ENCODE measurements around the gene GSAP. TPM values are rescaled to one million over a fixed set of nuclear protein-coding genes. Genes with fewer than 3 reads are reported as not detected.
A peak's percentile ranks its signal among the peaks of the same experiment; 100 is the strongest.
"Not testable (repeated sequence)": the region's sequence is repeated elsewhere in the genome, so short reads cannot be mapped to it uniquely, and the experiment has no call there.

Gene GSAP
- total RNA-seq, 1 donor = 3.5 TPM

DNA sequence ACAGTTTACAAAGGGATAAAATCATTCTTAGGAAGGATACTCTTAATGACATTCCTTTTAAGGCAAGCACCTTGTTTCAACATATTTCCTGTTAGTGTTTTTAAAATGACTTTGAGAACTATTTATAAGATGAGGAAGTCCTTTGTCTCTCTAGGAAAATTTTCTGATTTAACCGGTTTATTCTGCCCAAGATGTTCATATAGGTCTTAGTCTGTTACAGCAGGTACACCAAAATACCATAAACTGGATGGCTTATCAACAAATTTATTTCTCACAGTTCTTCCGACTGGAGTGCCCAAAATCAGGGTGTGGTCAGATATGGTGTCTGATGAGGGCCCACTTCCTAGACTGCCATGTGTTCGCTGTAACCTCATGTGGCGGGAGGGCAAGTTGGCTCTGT is 77.9 kb downstream of the GSAP start:
- no peak overlapping the region for H3K4me3 ChIP-seq (ENCODE audit: low read depth, low read length)
- DNase-seq (ENCODE audit: low read depth) = no peak
- TF ChIP-seq, protein P1, sequence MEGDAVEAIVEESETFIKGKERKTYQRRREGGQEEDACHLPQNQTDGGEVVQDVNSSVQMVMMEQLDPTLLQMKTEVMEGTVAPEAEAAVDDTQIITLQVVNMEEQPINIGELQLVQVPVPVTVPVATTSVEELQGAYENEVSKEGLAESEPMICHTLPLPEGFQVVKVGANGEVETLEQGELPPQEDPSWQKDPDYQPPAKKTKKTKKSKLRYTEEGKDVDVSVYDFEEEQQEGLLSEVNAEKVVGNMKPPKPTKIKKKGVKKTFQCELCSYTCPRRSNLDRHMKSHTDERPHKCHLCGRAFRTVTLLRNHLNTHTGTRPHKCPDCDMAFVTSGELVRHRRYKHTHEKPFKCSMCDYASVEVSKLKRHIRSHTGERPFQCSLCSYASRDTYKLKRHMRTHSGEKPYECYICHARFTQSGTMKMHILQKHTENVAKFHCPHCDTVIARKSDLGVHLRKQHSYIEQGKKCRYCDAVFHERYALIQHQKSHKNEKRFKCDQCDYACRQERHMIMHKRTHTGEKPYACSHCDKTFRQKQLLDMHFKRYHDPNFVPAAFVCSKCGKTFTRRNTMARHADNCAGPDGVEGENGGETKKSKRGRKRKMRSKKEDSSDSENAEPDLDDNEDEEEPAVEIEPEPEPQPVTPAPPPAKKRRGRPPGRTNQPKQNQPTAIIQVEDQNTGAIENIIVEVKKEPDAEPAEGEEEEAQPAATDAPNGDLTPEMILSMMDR (IDR thresholded peaks at IDR 0.05; ENCODE audit: insufficient read depth, low read length) = no peak

DNA sequence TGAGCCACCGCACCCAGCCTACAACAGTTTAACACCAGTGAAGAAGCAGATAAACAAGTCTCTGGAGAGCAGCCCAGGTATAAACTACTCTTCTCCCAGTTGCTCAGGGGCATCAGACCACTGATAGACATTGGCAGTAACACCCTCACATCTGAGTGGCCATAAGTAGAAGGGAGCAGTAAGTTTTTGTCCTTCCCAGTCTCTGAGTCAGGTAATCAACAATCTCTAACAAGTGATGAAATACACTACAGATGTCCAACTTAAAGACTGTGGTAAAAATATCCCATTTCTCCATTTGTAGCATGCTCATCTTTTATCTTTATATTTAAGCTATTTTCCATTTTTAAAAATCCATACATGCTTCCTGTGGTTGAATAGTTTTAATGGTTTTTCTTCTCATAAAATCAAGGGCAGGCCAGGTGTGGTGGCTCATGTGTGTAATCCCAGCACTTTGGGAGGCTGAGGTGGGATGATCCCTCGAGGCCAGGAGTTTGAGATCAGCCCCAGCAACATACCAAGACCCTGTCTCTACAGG is 78.6 kb downstream of the GSAP start:
- TF ChIP-seq, protein P1 (IDR thresholded peaks at IDR 0.05; ENCODE audit: insufficient read depth, low read length) = no peak
- DNase-seq (ENCODE audit: low read depth) = no peak
- no peak overlapping the region for H3K4me3 ChIP-seq (ENCODE audit: low read depth, low read length)

DNA sequence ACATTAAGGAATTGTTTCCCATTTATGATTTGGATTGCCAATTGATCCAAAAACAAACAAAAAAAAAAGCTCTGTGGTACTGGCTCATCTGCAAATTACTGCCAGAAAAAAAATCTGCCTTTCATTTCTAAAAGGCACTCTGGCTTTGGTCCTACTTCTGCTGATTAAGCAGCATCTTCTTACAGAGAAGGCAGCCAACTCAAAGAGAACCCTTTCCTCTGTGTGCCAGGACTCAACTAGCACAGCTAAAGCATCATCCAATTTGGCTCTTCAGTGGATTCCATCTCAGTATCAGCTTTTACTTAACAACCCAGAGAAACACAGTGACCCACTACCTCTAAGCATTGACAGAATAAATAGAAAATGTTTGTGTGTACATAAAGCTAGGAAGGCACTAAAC is 80.6 kb downstream of the GSAP start:
- TF ChIP-seq, protein P1 (IDR thresholded peaks at IDR 0.05; ENCODE audit: insufficient read depth, low read length) = no peak
- DNase-seq (ENCODE audit: low read depth) = peak; percentile 85
- no peak overlapping the region for H3K4me3 ChIP-seq (ENCODE audit: low read depth, low read length)

DNA sequence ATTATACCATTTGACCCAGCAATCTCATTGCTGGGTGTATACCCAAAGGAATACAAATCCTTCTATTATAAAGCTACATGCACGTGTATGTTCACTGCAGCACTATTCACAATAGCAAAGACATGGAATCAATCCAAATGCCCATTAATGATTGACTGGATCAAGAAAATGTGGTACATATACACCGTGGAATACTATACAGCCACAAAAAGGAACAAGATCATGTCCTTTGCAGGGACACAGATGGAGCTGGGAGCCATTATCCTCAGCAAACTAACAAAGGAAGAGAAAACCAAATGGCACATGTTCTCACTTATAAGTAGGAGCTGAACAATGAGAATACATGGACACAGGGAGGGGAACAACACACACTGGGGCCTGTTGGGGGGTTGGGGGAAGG is 82.1 kb downstream of the GSAP start:
- not testable (repeated sequence) for DNase-seq (ENCODE audit: low read depth); H3K4me3 ChIP-seq (ENCODE audit: low read depth, low read length)

DNA sequence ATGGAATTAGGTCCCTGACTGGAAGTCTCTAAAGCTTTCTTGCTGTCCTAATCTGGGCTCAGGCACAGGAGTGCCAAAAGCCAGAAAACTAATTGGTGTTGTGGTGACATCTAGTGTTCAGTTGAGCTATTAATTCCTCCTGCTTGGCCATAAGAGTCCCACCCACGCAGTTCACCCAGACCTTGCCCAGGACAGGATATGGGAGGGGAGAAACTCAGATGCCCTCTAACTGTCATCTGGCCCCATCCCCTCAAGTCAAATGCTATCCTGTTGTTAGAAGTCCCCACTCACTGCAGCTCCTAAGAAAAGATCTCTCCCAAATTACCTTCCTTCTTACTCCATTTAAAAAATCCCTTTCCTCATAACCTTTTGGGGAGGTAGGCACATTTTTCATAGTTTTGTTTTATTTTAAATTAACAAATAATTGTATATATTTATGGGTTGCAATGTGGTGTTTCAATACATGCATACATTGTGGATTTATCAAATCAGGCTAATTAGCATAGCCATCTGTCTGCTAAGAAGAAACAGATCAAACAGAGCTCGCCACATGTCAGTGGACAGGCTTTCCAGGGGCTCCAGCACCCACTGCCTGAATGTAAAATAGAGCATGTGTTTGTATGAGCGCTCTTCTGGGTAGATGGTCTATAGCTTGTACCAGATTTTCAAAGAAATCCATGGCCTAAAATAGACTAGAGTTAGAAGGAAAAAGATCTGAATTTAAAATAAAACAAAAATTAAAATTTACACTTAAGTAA is 84.0 kb downstream of the GSAP start:
- no peak overlapping the region for H3K4me3 ChIP-seq (ENCODE audit: low read depth, low read length)
- TF ChIP-seq, protein P1 (IDR thresholded peaks at IDR 0.05; ENCODE audit: insufficient read depth, low read length) = peak; percentile 68
- peak; percentile 93 for DNase-seq (ENCODE audit: low read depth)

DNA sequence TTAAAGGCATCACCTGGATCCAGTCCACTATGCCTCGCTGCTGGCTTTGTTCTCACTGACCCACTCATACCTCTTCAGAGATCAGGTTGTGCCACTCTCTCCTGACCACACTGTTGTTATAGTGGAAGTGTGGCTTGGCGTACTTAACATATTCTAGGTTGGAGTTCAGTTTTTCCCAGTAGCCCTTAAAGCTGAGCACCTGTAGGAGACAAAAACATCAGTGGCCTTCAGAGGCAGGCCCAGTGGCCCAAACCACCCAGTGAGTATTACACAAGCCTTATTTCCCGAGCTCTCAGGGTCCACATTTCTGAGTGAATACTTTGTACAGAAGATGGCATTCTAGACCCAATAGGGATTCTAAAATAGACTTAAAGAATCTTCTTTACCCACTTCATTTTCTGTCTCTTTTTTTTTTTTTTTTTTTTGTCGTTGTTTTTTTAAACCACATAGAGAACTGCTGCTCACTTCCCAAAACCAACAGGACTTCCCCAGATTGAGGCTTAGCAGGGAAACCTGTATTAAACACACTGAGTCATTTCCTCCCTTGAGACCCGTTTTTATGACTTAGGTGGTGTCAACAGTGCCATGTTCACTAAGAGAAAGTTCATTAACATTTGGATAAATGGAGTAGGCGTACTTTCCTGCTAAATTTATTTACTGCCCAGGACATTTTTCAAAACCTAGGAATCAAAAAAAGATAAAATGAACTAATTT is 85.8 kb downstream of the GSAP start:
- TF ChIP-seq, protein P1 (IDR thresholded peaks at IDR 0.05; ENCODE audit: insufficient read depth, low read length) = no peak
- no peak for DNase-seq (ENCODE audit: low read depth)
- H3K4me3 ChIP-seq (ENCODE audit: low read depth, low read length) = no peak overlapping the region

DNA sequence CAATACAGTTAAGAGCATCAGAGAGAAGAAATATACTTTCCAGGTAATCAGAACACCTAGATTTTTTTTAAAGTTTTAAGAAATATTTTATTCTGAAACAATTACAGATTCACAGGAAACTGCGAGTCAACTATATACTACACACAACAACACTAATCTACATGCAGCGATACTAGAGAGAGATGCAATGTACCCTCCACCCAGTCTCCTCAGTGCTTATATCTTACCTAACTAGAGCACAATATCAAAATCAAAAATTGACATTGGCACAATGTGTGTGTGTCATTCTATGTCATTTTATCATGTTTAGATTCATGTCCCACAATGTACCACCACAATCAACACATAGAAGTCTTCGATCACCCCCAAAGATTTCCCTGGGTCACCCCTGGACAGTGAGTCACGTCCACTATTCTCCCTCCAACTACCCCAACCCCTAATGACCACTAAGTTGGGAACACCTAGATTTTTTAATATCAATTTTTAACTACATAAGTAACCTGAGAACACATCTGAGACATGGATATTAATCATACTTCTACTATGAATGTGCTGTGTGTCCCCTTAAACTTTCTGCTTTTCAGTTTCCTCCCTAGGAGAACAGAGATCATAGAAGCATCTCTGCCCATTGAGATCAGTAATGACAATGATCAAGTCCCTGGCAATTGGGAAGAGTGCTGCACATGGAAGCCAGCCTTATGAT is 86.5 kb downstream of the GSAP start:
- DNase-seq (ENCODE audit: low read depth) = no peak
- H3K4me3 ChIP-seq (ENCODE audit: low read depth, low read length) = no peak overlapping the region
- TF ChIP-seq, protein P1 (IDR thresholded peaks at IDR 0.05; ENCODE audit: insufficient read depth, low read length) = no peak

Measured in fibroblast of the aortic adventitia (primary cell).